Progenitor cell of endocrine pancreas (in vitro differentiated cells): ENCODE data around the gene CRY2. TPM values are rescaled to one million over a fixed set of nuclear protein-coding genes. Genes with fewer than 3 reads are reported as not detected.

Experiments used
- DNase-seq: peaks from one replicate; pipeline ENCODE4 v3.0.0; 2021; ENCODE audit warnings: low spot score; ENCODE audit not compliant: unreplicated experiment
- H3K27ac Mint-ChIP-seq: 2 replicates; pipeline ENCODE4 v1.8.0; 2021; ENCODE audit warnings: mild to moderate bottlenecking, moderate library complexity, mixed read lengths
- H3K27me3 Mint-ChIP-seq: 2 replicates; pipeline ENCODE4 v1.8.0; 2021; ENCODE audit warnings: mixed read lengths
- H3K36me3 Mint-ChIP-seq: 2 replicates; pipeline ENCODE4 v1.8.0; 2022; ENCODE audit warnings: mixed read lengths; ENCODE audit not compliant: insufficient read depth
- H3K4me1 Mint-ChIP-seq: 2 replicates; pipeline ENCODE4 v1.8.0; 2021; ENCODE audit warnings: low read depth, mixed read lengths
- H3K4me3 Mint-ChIP-seq: 2 replicates; pipeline ENCODE4 v1.8.0; 2021; ENCODE audit warnings: low read depth, mild to moderate bottlenecking, moderate library complexity, mixed read lengths
- H3K9me3 Mint-ChIP-seq: 2 replicates; pipeline ENCODE4 v1.8.0; 2021; ENCODE audit warnings: low read depth, mixed read lengths
- total RNA-seq: library from RNA; stranded (reverse); gene quantifications from 2 replicates; pipeline ENCODE4 v1.2.1, GENCODE V29; 2021
- TF ChIP-seq, protein P1 (sequence below): fragments of 200-600 bp; sonication (generic); IDR thresholded peaks from one replicate; pipeline ENCODE4 v1.5.0; 2021; ENCODE audit warnings: antibody characterized with exemption, mild to moderate bottlenecking; ENCODE audit not compliant: unreplicated experiment

The CRY2 gene
- total RNA-seq, 1 donor from 2014 or later, result 34.1 TPM

DNA sequence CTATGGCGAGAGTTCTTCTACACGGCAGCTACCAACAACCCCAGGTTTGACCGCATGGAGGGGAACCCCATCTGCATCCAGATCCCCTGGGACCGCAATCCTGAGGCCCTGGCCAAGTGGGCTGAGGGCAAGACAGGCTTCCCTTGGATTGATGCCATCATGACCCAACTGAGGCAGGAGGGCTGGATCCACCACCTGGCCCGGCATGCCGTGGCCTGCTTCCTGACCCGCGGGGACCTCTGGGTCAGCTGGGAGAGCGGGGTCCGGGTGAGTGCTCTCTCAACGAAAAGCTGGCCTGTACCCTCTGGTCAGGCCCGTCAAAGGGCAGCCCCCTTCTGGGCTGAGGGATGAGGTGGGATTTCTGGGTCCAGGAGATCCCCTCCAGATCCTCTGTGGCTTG, 22.3 kb downstream of the CRY2 start:
- TF ChIP-seq, protein P1, sequence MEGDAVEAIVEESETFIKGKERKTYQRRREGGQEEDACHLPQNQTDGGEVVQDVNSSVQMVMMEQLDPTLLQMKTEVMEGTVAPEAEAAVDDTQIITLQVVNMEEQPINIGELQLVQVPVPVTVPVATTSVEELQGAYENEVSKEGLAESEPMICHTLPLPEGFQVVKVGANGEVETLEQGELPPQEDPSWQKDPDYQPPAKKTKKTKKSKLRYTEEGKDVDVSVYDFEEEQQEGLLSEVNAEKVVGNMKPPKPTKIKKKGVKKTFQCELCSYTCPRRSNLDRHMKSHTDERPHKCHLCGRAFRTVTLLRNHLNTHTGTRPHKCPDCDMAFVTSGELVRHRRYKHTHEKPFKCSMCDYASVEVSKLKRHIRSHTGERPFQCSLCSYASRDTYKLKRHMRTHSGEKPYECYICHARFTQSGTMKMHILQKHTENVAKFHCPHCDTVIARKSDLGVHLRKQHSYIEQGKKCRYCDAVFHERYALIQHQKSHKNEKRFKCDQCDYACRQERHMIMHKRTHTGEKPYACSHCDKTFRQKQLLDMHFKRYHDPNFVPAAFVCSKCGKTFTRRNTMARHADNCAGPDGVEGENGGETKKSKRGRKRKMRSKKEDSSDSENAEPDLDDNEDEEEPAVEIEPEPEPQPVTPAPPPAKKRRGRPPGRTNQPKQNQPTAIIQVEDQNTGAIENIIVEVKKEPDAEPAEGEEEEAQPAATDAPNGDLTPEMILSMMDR, result no peak
- H3K4me1 Mint-ChIP-seq, result no peaks in the 10 kb centered on the region
- no peak overlapping the region for H3K4me3 Mint-ChIP-seq
- H3K27me3 Mint-ChIP-seq, result no peaks in the 10 kb centered on the region
- peaks cover 14% of the 10 kb centered on the region for H3K36me3 Mint-ChIP-seq
- no peaks in the 10 kb centered on the region for H3K9me3 Mint-ChIP-seq
- DNase-seq, result no peak
- no peak overlapping the region for H3K27ac Mint-ChIP-seq

DNA sequence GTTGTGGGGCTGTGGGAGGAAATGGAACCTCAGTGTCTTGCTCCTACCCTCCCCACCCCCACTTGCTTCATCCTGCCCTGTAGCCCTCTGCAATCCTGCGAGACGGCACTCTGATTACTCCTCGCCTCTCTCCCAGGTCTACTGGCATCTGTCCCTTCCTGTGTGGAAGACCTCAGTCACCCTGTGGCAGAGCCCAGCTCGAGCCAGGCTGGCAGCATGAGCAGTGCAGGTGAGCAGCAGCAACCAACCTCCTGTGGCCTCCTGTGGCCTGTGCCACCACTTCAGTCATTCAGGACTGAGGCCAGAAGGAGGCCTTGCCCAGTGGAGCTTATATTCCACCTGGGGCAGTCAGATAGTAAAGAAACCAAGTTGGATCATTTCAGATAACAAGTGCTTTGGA, 23.4 kb downstream of the CRY2 start:
- no peak overlapping the region for H3K4me3 Mint-ChIP-seq
- peaks cover 20% of the 10 kb centered on the region for H3K36me3 Mint-ChIP-seq
- H3K27ac Mint-ChIP-seq, result no peak overlapping the region
- no peaks in the 10 kb centered on the region for H3K4me1 Mint-ChIP-seq
- DNase-seq, result no peak
- H3K27me3 Mint-ChIP-seq, result no peaks in the 10 kb centered on the region
- TF ChIP-seq, protein P1, result no peak
- no peaks in the 10 kb centered on the region for H3K9me3 Mint-ChIP-seq

DNA sequence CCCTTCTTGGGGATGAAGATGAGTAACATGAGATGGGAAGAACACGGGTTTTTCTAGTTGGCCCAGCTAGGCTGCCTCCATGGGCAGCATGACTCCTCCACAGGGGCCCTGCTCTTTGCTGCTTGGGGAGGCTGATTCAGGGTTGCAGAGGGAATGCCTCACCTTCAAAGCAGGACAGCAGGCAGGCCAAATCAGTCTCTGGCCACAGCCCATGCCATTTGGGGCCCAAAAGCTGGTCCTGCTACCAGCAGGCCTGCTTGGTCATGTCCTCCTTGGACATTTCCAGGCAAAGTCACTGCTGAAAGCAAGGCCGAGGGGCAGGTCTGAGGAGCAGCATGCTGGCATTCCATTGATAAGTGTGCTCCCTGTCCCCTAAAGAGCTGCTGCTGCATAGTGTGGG, 24.4 kb downstream of the CRY2 start:
- no peaks in the 10 kb centered on the region for H3K27me3 Mint-ChIP-seq
- no peaks in the 10 kb centered on the region for H3K4me1 Mint-ChIP-seq
- H3K36me3 Mint-ChIP-seq, result peaks cover 17% of the 10 kb centered on the region
- DNase-seq, result no peak
- H3K4me3 Mint-ChIP-seq, result no peak overlapping the region
- TF ChIP-seq, protein P1, result no peak
- no peaks in the 10 kb centered on the region for H3K9me3 Mint-ChIP-seq
- no peak overlapping the region for H3K27ac Mint-ChIP-seq

DNA sequence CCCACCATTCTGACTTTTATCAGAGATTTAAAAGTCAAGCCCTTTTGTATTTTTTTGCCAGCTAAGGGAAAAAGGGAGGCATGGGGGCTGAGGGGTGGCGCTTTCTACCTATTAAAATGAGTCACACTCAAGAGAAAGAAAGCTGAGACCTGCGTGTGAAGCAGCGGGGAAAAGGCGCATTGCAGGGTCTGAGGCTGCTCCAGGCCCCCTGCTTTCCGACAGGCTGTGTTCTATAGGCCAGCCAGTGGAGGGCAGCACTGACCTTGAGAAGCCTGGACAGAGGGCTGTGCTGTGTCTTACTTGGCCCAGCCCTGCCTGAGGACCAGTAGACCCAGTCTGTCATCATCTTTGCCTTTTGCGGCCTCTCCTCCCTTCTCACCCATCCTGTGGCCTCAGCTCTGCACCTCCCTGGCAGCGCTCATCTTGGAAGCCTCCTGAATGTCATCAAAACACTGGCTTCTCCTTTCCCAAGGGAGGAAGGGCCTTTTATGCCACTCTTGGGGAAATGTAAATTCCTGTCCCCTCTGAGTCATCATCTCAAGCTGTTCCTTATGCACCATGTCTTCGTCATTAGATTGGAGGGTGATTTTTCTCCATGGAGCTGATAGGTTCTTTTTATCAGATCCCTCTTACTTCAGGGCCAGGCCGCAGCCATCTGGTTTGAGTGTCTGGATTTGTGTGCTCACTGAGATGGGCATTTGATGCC, 25.5 kb downstream of the CRY2 start:
- H3K36me3 Mint-ChIP-seq, result peaks cover 17% of the 10 kb centered on the region
- H3K27me3 Mint-ChIP-seq, result no peaks in the 10 kb centered on the region
- peak; percentile 50 for DNase-seq
- H3K4me3 Mint-ChIP-seq, result no peak overlapping the region
- no peaks in the 10 kb centered on the region for H3K4me1 Mint-ChIP-seq
- no peaks in the 10 kb centered on the region for H3K9me3 Mint-ChIP-seq
- TF ChIP-seq, protein P1, result peak; percentile 74
- H3K27ac Mint-ChIP-seq, result no peak overlapping the region

- no peak overlapping the region for H3K4me3 Mint-ChIP-seq
- no peaks in the 10 kb centered on the region for H3K27me3 Mint-ChIP-seq
- H3K36me3 Mint-ChIP-seq, result peaks cover 15% of the 10 kb centered on the region
- no peaks in the 10 kb centered on the region for H3K9me3 Mint-ChIP-seq
- DNase-seq, result no peak
- TF ChIP-seq, protein P1, result no peak
- H3K27ac Mint-ChIP-seq, result no peak overlapping the region
- no peaks in the 10 kb centered on the region for H3K4me1 Mint-ChIP-seq
These were observed 29.1 kb downstream of the CRY2 start for GRCh38 chr11:45876401-45876800.
